Stimulated activated naive CD8-positive, alpha-beta T cell treated with anti-CD3 and anti-CD28 coated beads, Interleukin-15, Interleukin-2, amounts not matched to agents 100 ng/mL and 50 ng/mL, for 24 hours (primary cell): ENCODE data around the gene PDE3B.
"Not testable (repeated sequence)": the region's sequence is repeated elsewhere in the genome, so short reads cannot be mapped to it uniquely, and the experiment has no call there.

Experiments used
- H3K27ac Mint-ChIP-seq: one replicate; pipeline ENCODE4 v1.8.0; 2021; ENCODE audit warnings: mild to moderate bottlenecking, mixed read lengths
- H3K27me3 Mint-ChIP-seq: one replicate; pipeline ENCODE4 v1.8.0; 2021; ENCODE audit warnings: mixed read lengths
- H3K36me3 Mint-ChIP-seq: one replicate; pipeline ENCODE4 v1.8.0; 2021; ENCODE audit warnings: low read depth, mixed read lengths
- H3K4me1 Mint-ChIP-seq: one replicate; pipeline ENCODE4 v1.8.0; 2021; ENCODE audit warnings: low read depth, mixed read lengths
- H3K4me3 Mint-ChIP-seq: one replicate; pipeline ENCODE4 v1.8.0; 2021; ENCODE audit warnings: mild to moderate bottlenecking, mixed read lengths
- H3K9me3 Mint-ChIP-seq: one replicate; pipeline ENCODE4 v1.8.0; 2021; ENCODE audit warnings: mixed read lengths

PDE3B gene

GRCh38 chr11:14653090-14653489, 9.5 kb downstream of the PDE3B start:
- peaks cover 77% of the 10 kb centered on the region for H3K36me3 Mint-ChIP-seq
- H3K27me3 Mint-ChIP-seq = no peaks in the 10 kb centered on the region
- no peak overlapping the region for H3K27ac Mint-ChIP-seq
- H3K9me3 Mint-ChIP-seq = no peaks in the 10 kb centered on the region
- H3K4me1 Mint-ChIP-seq = peaks cover 78% of the 10 kb centered on the region
- no peak overlapping the region for H3K4me3 Mint-ChIP-seq

GRCh38 chr11:14655435-14655834, 11.8 kb downstream of the PDE3B start:
- Mint-ChIP-seq H3K9me3 (no peaks in the 10 kb centered on the region), H3K4me3 (no peak overlapping the region), H3K4me1 (peaks cover 64% of the 10 kb centered on the region), H3K36me3 (peaks cover 80% of the 10 kb centered on the region), H3K27ac (no peak overlapping the region), H3K27me3 (no peaks in the 10 kb centered on the region)

GRCh38 chr11:14656536-14657457, 13.2 kb downstream of the PDE3B start:
- Mint-ChIP-seq H3K4me1 (peaks cover 58% of the 10 kb centered on the region), H3K4me3 (no peak overlapping the region), H3K9me3 (peaks cover 4% of the 10 kb centered on the region), H3K36me3 (peaks cover 77% of the 10 kb centered on the region), H3K27me3 (no peaks in the 10 kb centered on the region), H3K27ac (no peak overlapping the region)

GRCh38 chr11:14657841-14658240, 14.2 kb downstream of the PDE3B start:
- Mint-ChIP-seq H3K9me3 (peaks cover 7% of the 10 kb centered on the region), H3K27me3 (no peaks in the 10 kb centered on the region), H3K4me3 (no peak overlapping the region), H3K27ac (no peak overlapping the region), H3K4me1 (peaks cover 49% of the 10 kb centered on the region), H3K36me3 (peaks cover 77% of the 10 kb centered on the region)

- not testable (repeated sequence) for H3K4me3 Mint-ChIP-seq, H3K4me1 Mint-ChIP-seq, H3K27me3 Mint-ChIP-seq, H3K27ac Mint-ChIP-seq
- Mint-ChIP-seq H3K9me3 (peaks cover 13% of the 10 kb centered on the region), H3K36me3 (peaks cover 42% of the 10 kb centered on the region)
Observed at GRCh38 chr11:14664926-14665325, 21.3 kb downstream of the PDE3B start.

- H3K9me3 Mint-ChIP-seq, H3K27ac Mint-ChIP-seq, H3K4me3 Mint-ChIP-seq, H3K27me3 Mint-ChIP-seq: not testable (repeated sequence)
- peaks cover 16% of the 10 kb centered on the region for H3K4me1 Mint-ChIP-seq
- H3K36me3 Mint-ChIP-seq = peaks cover 36% of the 10 kb centered on the region
Observed at GRCh38 chr11:14667329-14667728, 23.7 kb downstream of the PDE3B start.

GRCh38 chr11:14668731-14669301, 25.2 kb downstream of the PDE3B start:
- peaks cover 43% of the 10 kb centered on the region for H3K36me3 Mint-ChIP-seq
- H3K27ac Mint-ChIP-seq = no peak overlapping the region
- no peak overlapping the region for H3K4me3 Mint-ChIP-seq
- peaks cover 31% of the 10 kb centered on the region for H3K4me1 Mint-ChIP-seq
- H3K9me3 Mint-ChIP-seq = peaks cover 5% of the 10 kb centered on the region
- H3K27me3 Mint-ChIP-seq = no peaks in the 10 kb centered on the region

GRCh38 chr11:14669499-14669898, 25.9 kb downstream of the PDE3B start:
- H3K27me3 Mint-ChIP-seq = no peaks in the 10 kb centered on the region
- H3K27ac Mint-ChIP-seq = no peak overlapping the region
- H3K4me1 Mint-ChIP-seq = peaks cover 38% of the 10 kb centered on the region
- no peak overlapping the region for H3K4me3 Mint-ChIP-seq
- H3K36me3 Mint-ChIP-seq = peaks cover 43% of the 10 kb centered on the region
- no peaks in the 10 kb centered on the region for H3K9me3 Mint-ChIP-seq

- Mint-ChIP-seq H3K4me1 (peaks cover 39% of the 10 kb centered on the region), H3K27ac (no peak overlapping the region), H3K27me3 (no peaks in the 10 kb centered on the region), H3K4me3 (no peak overlapping the region), H3K9me3 (no peaks in the 10 kb centered on the region), H3K36me3 (peaks cover 44% of the 10 kb centered on the region)
Observed at GRCh38 chr11:14669958-14670357, 26.4 kb downstream of the PDE3B start.

GRCh38 chr11:14672635-14673034, 29.0 kb downstream of the PDE3B start:
- Mint-ChIP-seq H3K9me3 (peaks cover 2% of the 10 kb centered on the region), H3K36me3 (peaks cover 55% of the 10 kb centered on the region), H3K4me1 (peaks cover 46% of the 10 kb centered on the region), H3K4me3 (no peak overlapping the region), H3K27ac (peak overlapping the region; percentile 23), H3K27me3 (no peaks in the 10 kb centered on the region)

- H3K36me3 Mint-ChIP-seq = peaks cover 61% of the 10 kb centered on the region
- H3K27me3 Mint-ChIP-seq = no peaks in the 10 kb centered on the region
- peaks cover 45% of the 10 kb centered on the region for H3K4me1 Mint-ChIP-seq
- peaks cover 3% of the 10 kb centered on the region for H3K9me3 Mint-ChIP-seq
- H3K4me3 Mint-ChIP-seq = no peak overlapping the region
- H3K27ac Mint-ChIP-seq = peak overlapping the region; percentile 42
Observed at GRCh38 chr11:14673421-14673820, 29.8 kb downstream of the PDE3B start.

GRCh38 chr11:14673824-14674405, 30.3 kb downstream of the PDE3B start:
- Mint-ChIP-seq H3K27me3 (no peaks in the 10 kb centered on the region), H3K36me3 (peaks cover 64% of the 10 kb centered on the region), H3K4me3 (no peak overlapping the region), H3K9me3 (peaks cover 5% of the 10 kb centered on the region), H3K27ac (peak overlapping the region; percentile 42), H3K4me1 (peaks cover 46% of the 10 kb centered on the region)

GRCh38 chr11:14676068-14676467, 32.5 kb downstream of the PDE3B start:
- peaks cover 14% of the 10 kb centered on the region for H3K9me3 Mint-ChIP-seq
- H3K4me1 Mint-ChIP-seq = peaks cover 60% of the 10 kb centered on the region
- H3K4me3 Mint-ChIP-seq = no peak overlapping the region
- no peak overlapping the region for H3K27ac Mint-ChIP-seq
- H3K27me3 Mint-ChIP-seq = no peaks in the 10 kb centered on the region
- peaks cover 73% of the 10 kb centered on the region for H3K36me3 Mint-ChIP-seq

- H3K4me3 Mint-ChIP-seq = no peak overlapping the region
- peaks cover 78% of the 10 kb centered on the region for H3K36me3 Mint-ChIP-seq
- peaks cover 14% of the 10 kb centered on the region for H3K9me3 Mint-ChIP-seq
- peaks cover 68% of the 10 kb centered on the region for H3K4me1 Mint-ChIP-seq
- no peak overlapping the region for H3K27ac Mint-ChIP-seq
- H3K27me3 Mint-ChIP-seq = no peaks in the 10 kb centered on the region
Observed at GRCh38 chr11:14677146-14677545, 33.5 kb downstream of the PDE3B start.

GRCh38 chr11:14678350-14678749, 34.7 kb downstream of the PDE3B start:
- no peaks in the 10 kb centered on the region for H3K27me3 Mint-ChIP-seq
- H3K4me1 Mint-ChIP-seq = peaks cover 59% of the 10 kb centered on the region
- peaks cover 14% of the 10 kb centered on the region for H3K9me3 Mint-ChIP-seq
- H3K4me3 Mint-ChIP-seq = no peak overlapping the region
- no peak overlapping the region for H3K27ac Mint-ChIP-seq
- H3K36me3 Mint-ChIP-seq = peaks cover 70% of the 10 kb centered on the region
